Measurements from ENCODE around the gene SLC35E1.

The SLC35E1 gene

DNA sequence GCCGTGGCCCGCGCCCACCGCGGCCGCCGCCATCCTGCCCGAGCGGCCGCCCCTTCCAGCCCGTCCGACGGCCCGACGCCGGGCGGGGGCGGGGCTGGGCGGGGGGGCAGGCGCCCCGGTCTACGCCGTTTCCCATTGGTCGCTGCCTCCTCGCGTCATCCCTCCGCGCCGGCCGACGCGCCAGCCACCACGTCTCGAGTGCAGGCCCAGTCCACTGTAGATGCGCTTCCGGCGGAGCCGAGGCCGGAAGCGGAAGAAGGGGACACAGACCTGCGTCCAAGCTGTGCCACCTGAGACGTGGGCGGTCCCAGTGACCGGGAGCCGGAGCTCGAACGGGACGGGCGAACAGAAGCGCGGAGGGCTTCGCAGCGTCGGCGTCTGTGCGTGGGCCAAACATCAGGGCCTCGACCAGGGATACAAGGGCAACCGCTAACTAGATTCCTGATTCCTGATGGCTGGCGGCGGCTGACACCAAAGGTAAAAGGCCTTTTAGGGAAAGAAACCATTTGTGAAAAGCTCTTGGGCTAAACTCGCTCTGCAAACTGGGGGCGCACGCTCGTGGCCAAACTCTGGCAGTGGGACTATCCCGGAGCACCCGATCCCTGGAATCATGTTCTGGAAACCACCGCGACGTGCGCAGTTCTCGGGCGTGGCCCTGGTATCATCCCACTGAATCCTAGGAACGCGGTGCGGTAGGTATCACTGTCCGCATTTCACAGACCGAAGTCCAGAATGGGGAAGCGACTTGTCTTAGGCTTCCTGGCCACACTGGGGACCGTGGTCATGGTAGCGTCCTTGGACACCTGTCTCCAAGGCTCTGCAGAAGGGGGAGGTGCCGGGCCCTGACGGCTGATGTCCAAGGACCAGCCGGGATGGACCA, at the start of gene SLC35E1:
Gene SLC35E1 (minus strand): TSS at position 84 of the 880 bp plus-strand sequence. CDS start 51 bp downstream, at position 33.
- peak; percentile 79 to 84 for DNase-seq (ENCODE audit: low spot score in 2 of 2)
- no peaks in the 10 kb centered on the region for H3K9me3 Mint-ChIP-seq
- peak within 1 kb of the TSS; percentile 97 for H3K4me3 Mint-ChIP-seq
- peaks cover 40% of the 10 kb centered on the region for H3K4me1 Mint-ChIP-seq
- ATAC-seq (ENCODE audit: low read depth): peak; percentile 92
- H3K36me3 Mint-ChIP-seq: peaks cover 17% of the 10 kb centered on the region
- peak within 1 kb of the TSS; percentile 97 for H3K27ac Mint-ChIP-seq
- no peaks in the 10 kb centered on the region for H3K27me3 Mint-ChIP-seq

DNA sequence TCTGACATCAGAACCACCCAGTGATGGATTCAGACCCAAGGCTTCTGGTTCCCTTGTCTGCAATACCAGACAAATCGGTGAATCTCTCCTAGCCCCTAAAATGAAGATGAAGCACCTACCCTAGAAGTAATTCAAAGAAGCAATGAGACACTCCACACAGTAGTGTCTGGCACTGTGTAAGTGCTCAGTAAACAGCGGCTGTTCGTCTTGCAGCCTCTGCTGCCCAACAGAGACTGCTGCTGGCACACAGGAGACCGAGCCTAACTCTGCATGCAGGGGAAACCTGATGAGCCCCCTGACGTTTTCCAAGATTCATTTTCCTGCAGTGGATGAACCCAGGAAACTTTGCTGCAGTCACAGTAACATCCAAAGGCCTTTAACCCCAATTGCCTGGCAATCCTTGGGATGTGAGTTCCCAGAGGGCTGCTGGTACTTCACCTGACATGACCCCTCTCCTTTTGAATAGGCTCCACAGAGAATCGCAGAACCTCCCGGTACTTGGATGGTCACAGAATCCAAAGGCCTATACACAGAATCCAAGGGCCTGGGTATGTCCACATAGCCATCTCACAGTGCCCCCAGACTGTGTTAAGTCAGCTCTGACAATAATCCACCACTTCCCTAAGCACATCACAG, 49.1 kb upstream of the SLC35E1 start:
- H3K27ac Mint-ChIP-seq: peak overlapping the region; percentile 18
- peaks cover 66% of the 10 kb centered on the region for H3K4me1 Mint-ChIP-seq

GRCh38 chr19:16620584-16620983, 48.4 kb upstream of the SLC35E1 start:
- H3K27ac Mint-ChIP-seq: no peak overlapping the region

More for the DNA sequence above, 49.1 kb upstream of the SLC35E1 start:
- DNase-seq (ENCODE audit: low spot score in 2 of 2) (no peak), ATAC-seq (ENCODE audit: low read depth) (no peak)
- Mint-ChIP-seq H3K9me3 (no peaks in the 10 kb centered on the region), H3K36me3 (peaks cover 6% of the 10 kb centered on the region), H3K27me3 (no peaks in the 10 kb centered on the region), H3K4me3 (no peak overlapping the region)

DNA sequence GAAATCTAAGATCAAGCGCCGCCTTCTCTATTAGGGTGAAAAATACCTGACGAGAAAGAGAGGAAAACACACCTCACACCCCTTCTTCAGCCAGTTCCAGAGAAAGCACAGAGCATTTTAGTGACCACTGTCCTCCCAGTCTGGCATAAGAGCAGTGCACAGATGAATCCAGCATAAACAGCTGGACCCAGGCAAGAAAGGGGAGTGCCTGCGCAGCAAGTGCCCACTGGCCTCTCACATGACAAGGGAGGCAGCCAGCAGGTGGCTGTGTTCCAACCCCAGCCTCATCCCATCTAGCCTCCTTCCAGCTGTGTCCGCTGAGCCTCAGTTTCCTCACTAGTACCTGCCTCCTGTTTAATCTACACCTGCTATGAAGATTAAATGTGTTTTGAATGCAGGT, 47.8 kb upstream of the SLC35E1 start:
- Mint-ChIP-seq H3K9me3 (no peaks in the 10 kb centered on the region), H3K4me3 (no peak overlapping the region), H3K27me3 (no peaks in the 10 kb centered on the region), H3K27ac (no peak overlapping the region), H3K4me1 (peaks cover 67% of the 10 kb centered on the region), H3K36me3 (no peaks in the 10 kb centered on the region)
- DNase-seq (ENCODE audit: low spot score in 2 of 2) (no peak), ATAC-seq (ENCODE audit: low read depth) (no peak)

More at GRCh38 chr19:16620584-16620983, 48.4 kb upstream of the SLC35E1 start:
- H3K4me3 Mint-ChIP-seq: no peak overlapping the region
- H3K4me1 Mint-ChIP-seq: peaks cover 68% of the 10 kb centered on the region
- no peak for ATAC-seq (ENCODE audit: low read depth)
- no peaks in the 10 kb centered on the region for H3K9me3 Mint-ChIP-seq
- H3K36me3 Mint-ChIP-seq: peaks cover 3% of the 10 kb centered on the region
- no peak for DNase-seq (ENCODE audit: low spot score in 2 of 2)
- no peaks in the 10 kb centered on the region for H3K27me3 Mint-ChIP-seq

GRCh38 chr19:16619457-16619856, 47.2 kb upstream of the SLC35E1 start:
- H3K27ac Mint-ChIP-seq: peak overlapping the region; percentile 15
- H3K36me3 Mint-ChIP-seq: no peaks in the 10 kb centered on the region
- peaks cover 70% of the 10 kb centered on the region for H3K4me1 Mint-ChIP-seq
- ATAC-seq (ENCODE audit: low read depth) (no peak), DNase-seq (ENCODE audit: low spot score in 2 of 2) (no peak)
- no peaks in the 10 kb centered on the region for H3K27me3 Mint-ChIP-seq
- peak overlapping the region; percentile 9 for H3K4me3 Mint-ChIP-seq
- no peaks in the 10 kb centered on the region for H3K9me3 Mint-ChIP-seq

DNA sequence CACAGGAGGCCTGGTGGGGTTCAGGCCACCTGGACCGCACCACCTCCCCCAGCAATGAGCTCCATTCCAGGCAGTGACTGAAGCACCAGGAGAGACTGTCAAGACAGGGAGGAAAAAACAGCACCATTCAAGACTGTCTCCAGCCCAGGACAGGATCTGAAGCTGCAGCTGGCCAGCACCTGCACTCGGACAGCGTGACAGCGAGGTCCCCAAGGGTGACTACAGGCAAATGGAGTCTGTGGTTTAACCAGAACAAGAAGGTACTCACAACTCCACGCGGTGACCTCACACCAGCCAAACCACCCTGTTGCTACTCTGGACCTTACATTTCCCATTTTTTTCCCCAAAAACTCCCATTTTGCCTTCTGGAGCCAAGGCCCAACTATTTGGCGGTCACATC, 46.0 kb upstream of the SLC35E1 start:
- H3K4me1 Mint-ChIP-seq: peaks cover 68% of the 10 kb centered on the region
- ATAC-seq (ENCODE audit: low read depth): no peak

GRCh38 chr19:16615808-16616207, 43.6 kb upstream of the SLC35E1 start:
- H3K36me3 Mint-ChIP-seq: no peaks in the 10 kb centered on the region
- H3K4me1 Mint-ChIP-seq: peaks cover 65% of the 10 kb centered on the region
- no peak overlapping the region for H3K4me3 Mint-ChIP-seq
- no peak for ATAC-seq (ENCODE audit: low read depth)
- no peak overlapping the region for H3K27ac Mint-ChIP-seq
- no peaks in the 10 kb centered on the region for H3K9me3 Mint-ChIP-seq
- H3K27me3 Mint-ChIP-seq: no peaks in the 10 kb centered on the region
- DNase-seq (ENCODE audit: low spot score in 2 of 2): no peak

More for the DNA sequence above, 46.0 kb upstream of the SLC35E1 start:
- Mint-ChIP-seq H3K27ac (peak overlapping the region; percentile 28), H3K27me3 (no peaks in the 10 kb centered on the region), H3K4me3 (peak overlapping the region; percentile 30), H3K36me3 (no peaks in the 10 kb centered on the region), H3K9me3 (no peaks in the 10 kb centered on the region)
- DNase-seq (ENCODE audit: low spot score in 2 of 2): no peak

DNA sequence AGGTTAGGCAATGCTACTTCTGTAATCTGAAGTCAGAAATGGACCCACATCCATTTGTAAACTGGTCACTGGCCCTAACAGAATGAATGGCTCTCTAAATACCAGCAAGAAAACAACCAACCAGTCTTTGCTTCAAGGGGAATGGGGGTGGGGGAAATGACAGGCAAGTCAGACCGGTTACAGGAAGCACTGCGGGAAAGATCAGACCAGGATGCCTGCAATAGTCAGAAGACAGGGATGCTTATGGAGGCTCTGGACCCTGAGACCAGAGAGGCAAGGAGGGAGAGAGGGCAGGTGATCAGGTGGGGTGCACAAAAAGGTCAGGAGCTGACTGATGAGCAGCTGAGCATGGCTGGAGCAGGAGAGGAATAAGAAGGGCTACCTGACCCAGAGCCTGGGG, 42.7 kb upstream of the SLC35E1 start:
- ATAC-seq (ENCODE audit: low read depth): no peak
- Mint-ChIP-seq H3K4me3 (no peak overlapping the region), H3K27me3 (no peaks in the 10 kb centered on the region), H3K4me1 (peaks cover 64% of the 10 kb centered on the region), H3K27ac (peak overlapping the region; percentile 32), H3K9me3 (no peaks in the 10 kb centered on the region), H3K36me3 (no peaks in the 10 kb centered on the region)
- DNase-seq (ENCODE audit: low spot score in 2 of 2): no peak

DNA sequence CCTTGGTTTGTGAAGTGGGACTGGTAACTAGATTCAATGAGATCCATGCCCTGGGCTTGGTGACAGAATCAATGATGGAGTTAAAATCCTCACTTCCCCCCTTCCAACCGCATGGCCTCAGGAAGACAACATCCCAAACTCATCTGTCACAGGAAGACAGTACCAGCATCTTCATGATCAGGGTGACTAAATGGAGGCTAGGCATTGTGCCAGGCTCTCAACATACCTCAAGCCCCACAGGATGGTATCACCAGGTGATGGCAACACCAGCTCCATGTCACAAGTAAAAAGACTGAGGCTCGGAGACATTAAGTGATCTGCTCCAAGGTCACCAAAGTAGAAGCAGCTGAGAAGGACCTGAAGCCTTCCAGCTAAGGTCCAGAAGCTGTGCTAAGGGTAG, 41.6 kb upstream of the SLC35E1 start:
- Mint-ChIP-seq H3K4me3 (no peak overlapping the region), H3K4me1 (peaks cover 53% of the 10 kb centered on the region), H3K27me3 (no peaks in the 10 kb centered on the region), H3K27ac (no peak overlapping the region), H3K9me3 (no peaks in the 10 kb centered on the region), H3K36me3 (no peaks in the 10 kb centered on the region)
- ATAC-seq (ENCODE audit: low read depth) (no peak), DNase-seq (ENCODE audit: low spot score in 2 of 2) (no peak)

DNA sequence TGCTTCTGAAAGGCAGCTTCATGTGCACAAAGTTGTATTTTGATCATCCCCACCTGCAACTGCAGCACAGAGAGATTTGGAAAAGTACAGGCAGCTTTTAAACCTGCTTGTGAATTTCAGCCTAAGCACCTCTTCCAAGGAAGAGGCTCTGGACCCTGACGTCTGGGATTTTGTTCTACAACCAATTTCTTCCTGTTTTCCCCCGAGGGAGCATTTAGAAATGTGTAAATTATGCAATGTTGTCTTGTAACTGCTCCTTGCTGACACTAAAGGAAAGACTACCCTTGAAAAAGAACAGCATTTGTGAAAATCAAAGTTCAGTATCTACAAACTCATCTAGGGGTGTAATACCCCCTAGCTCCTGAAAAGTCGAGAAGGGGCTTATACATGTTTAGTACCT, 40.4 kb upstream of the SLC35E1 start:
- Mint-ChIP-seq H3K27ac (peak overlapping the region; percentile 28), H3K4me3 (no peak overlapping the region), H3K4me1 (peaks cover 48% of the 10 kb centered on the region), H3K27me3 (no peaks in the 10 kb centered on the region), H3K9me3 (no peaks in the 10 kb centered on the region), H3K36me3 (no peaks in the 10 kb centered on the region)
- no peak for ATAC-seq (ENCODE audit: low read depth)
- no peak for DNase-seq (ENCODE audit: low spot score in 2 of 2)

- Mint-ChIP-seq H3K4me3 (no peak overlapping the region), H3K27me3 (no peaks in the 10 kb centered on the region), H3K9me3 (no peaks in the 10 kb centered on the region), H3K4me1 (peaks cover 35% of the 10 kb centered on the region), H3K27ac (peak overlapping the region; percentile 68), H3K36me3 (no peaks in the 10 kb centered on the region)
- DNase-seq (ENCODE audit: low spot score in 2 of 2): no peak
- ATAC-seq (ENCODE audit: low read depth): no peak
These were observed 38.9 kb upstream of the SLC35E1 start for GRCh38 chr19:16611121-16611520.

DNA sequence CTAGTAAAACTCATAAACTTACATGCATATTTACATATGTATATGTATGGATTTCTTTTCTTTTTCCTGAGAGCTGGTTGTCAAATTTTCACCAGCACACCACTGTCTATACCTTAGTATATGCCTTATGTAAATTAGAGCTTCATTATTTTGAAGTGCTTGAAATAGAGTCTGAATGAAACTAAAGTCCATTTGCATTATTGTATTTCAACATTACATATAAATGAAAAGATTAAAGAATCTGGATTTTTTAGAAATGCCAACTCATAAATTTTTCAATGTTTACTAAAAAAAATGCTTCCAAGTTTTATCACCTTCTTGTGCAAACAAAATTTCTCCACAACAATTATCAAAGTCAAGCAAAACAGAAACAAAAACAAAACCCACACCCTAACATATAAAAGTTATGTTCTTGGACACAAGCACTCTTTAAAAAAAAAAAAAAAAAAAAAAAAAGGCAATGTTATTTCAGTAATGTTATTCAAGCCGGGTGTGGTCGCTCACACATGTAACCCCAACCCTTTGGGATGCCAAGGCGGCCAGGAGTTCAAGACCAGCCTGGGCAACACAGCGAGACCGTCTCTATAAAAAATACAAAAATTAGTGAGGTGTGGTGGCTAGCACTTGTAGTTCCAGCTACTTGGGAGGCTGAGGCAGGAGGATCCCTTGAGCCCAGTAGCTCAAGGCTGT, 37.4 kb upstream of the SLC35E1 start:
- Mint-ChIP-seq H3K27ac (no peak overlapping the region), H3K4me3 (no peak overlapping the region), H3K36me3 (peaks cover 5% of the 10 kb centered on the region), H3K4me1 (peaks cover 36% of the 10 kb centered on the region), H3K27me3 (no peaks in the 10 kb centered on the region), H3K9me3 (no peaks in the 10 kb centered on the region)
- ATAC-seq (ENCODE audit: low read depth) (no peak), DNase-seq (ENCODE audit: low spot score in 2 of 2) (no peak)

DNA sequence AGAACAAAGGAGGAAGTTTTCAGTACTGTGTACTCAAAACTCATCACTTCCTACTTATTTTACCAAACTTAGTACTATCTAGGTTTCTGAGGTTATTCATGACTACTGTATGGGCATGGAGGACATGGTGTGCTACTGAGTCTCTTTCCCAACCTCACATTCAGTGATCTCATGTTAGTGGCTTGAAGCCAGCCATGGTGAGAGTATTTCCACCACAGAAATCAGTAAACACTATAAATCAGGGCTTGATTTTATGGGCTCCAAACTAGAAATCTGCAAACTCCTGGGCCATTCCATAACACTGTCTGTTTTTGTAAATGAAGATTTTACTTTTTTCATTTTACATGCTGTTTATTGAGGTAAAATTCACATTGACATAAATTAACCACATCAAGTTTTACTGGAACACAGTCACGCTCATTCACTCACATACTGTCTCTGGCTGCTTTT, 36.1 kb upstream of the SLC35E1 start:
- Mint-ChIP-seq H3K27ac (peak overlapping the region; percentile 78), H3K36me3 (peaks cover 5% of the 10 kb centered on the region), H3K4me1 (peaks cover 41% of the 10 kb centered on the region), H3K4me3 (no peak overlapping the region), H3K27me3 (no peaks in the 10 kb centered on the region), H3K9me3 (no peaks in the 10 kb centered on the region)
- ATAC-seq (ENCODE audit: low read depth) (peak; percentile 51), DNase-seq (ENCODE audit: low spot score in 2 of 2) (no peak)

DNA sequence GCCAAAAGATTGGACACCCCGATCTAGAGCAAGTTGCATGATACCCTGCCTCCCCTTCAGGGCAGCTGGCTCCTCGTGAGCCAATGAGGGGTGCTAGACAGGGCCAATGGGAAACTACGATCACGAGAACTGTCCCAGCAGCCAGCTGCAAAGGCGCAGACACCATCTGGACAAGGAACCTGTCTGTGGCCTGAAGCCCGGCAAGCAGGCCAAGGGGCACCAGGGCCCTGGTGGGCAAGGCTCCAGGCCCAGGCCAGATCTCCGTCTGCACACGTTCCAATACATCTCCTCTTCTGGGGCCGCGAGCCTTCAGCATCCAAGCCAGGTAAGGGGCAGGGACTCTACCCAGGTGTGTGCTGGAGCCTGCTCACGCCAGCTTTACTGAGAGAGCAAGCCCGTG, 35.6 kb upstream of the SLC35E1 start:
- H3K27ac Mint-ChIP-seq: peak overlapping the region; percentile 78
- H3K4me1 Mint-ChIP-seq: peaks cover 40% of the 10 kb centered on the region
- H3K9me3 Mint-ChIP-seq: no peaks in the 10 kb centered on the region
- DNase-seq (ENCODE audit: low spot score in 2 of 2): no peak
- ATAC-seq (ENCODE audit: low read depth): no peak
- peak overlapping the region; percentile 56 for H3K4me3 Mint-ChIP-seq
- no peaks in the 10 kb centered on the region for H3K27me3 Mint-ChIP-seq
- peaks cover 5% of the 10 kb centered on the region for H3K36me3 Mint-ChIP-seq

All from memory B cell (primary cell).